Urinary bladder (tissue), 4 donors: ENCODE data around the gene NT5DC4. TPM values are rescaled to one million over a fixed set of nuclear protein-coding genes. Genes with fewer than 3 reads are reported as not detected.
A peak's percentile ranks its signal among the peaks of the same experiment; 100 is the strongest.
"Not testable (repeated sequence)": the region's sequence is repeated elsewhere in the genome, so short reads cannot be mapped to it uniquely, and the experiment has no call there.

Experiments
- DNase-seq: peaks from one replicate; pipeline ENCODE4 v3.0.0-alpha.2; 2015; ENCODE audit errors: extremely low spot score
- H3K27ac ChIP-seq: one replicate; pipeline ENCODE4 v1.5.1; 2013; ENCODE audit warnings: low read depth, mild to moderate bottlenecking, moderate library complexity
- H3K36me3 ChIP-seq: one replicate; pipeline ENCODE4 v1.6.1; 2013; ENCODE audit warnings: mild to moderate bottlenecking, moderate library complexity; ENCODE audit not compliant: insufficient read depth
- H3K4me1 ChIP-seq: one replicate; pipeline ENCODE4 v1.6.1; 2013; ENCODE audit warnings: mild to moderate bottlenecking, moderate library complexity; ENCODE audit not compliant: insufficient read depth
- H3K4me3 ChIP-seq: one replicate; pipeline ENCODE4 v1.5.1; 2013; ENCODE audit warnings: low read depth, low read length
- WGBS: extraction: QIAGEN DNeasy Blood & Tissue Kit; methylation state at CpG from one replicate; pipeline ENCODE4 v1.1.7; 2013; 5-methylcytosine and 5-hydroxymethylcytosine counted together
- polyA plus RNA-seq: library from polyadenylated mRNA; stranded (reverse); fragments of 200-250 nt; gene quantifications from one replicate; pipeline ENCODE4 v1.2.3, GENCODE V29; 2013
- total RNA-seq: library from RNA; depleted of rRNA; stranded (reverse); fragments of >200 nt; gene quantifications from one replicate; pipeline ENCODE4 v1.2.3, GENCODE V29; 2014
- donor health status: healthy with polysubstance abuse.
- donor health status: healthy.

Gene NT5DC4
- total and polyA plus RNA-seq, 2 donors: not detected

- Histone ChIP-seq H3K4me3 (no peak overlapping the region), H3K36me3 (no peaks in the 10 kb centered on the region), H3K27ac (no peak overlapping the region), H3K4me1 (no peaks in the 10 kb centered on the region)
- WGBS: 54% methylated on average over 9 of the region's 9 CpGs
- no peak for DNase-seq
These were observed 29.9 kb upstream of the NT5DC4 start for GRCh38 chr2:112690853-112691401.

GRCh38 chr2:112691881-112692281 lies 28.9 kb upstream of the NT5DC4 start:
- Histone ChIP-seq H3K4me1 (no peaks in the 10 kb centered on the region), H3K36me3 (no peaks in the 10 kb centered on the region), H3K27ac (no peak overlapping the region), H3K4me3 (no peak overlapping the region)
- no peak for DNase-seq
- 56% methylated on average over 4 of the region's 4 CpGs for WGBS

- no peak overlapping the region for H3K4me3 ChIP-seq
- WGBS: 48% methylated on average over 5 of the region's 5 CpGs
- H3K27ac ChIP-seq: peak overlapping the region; percentile 33
- no peaks in the 10 kb centered on the region for H3K36me3 ChIP-seq
- peak; percentile 23 for DNase-seq
- no peaks in the 10 kb centered on the region for H3K4me1 ChIP-seq
These were observed 28.3 kb upstream of the NT5DC4 start for GRCh38 chr2:112692495-112692911.

- Histone ChIP-seq H3K4me1 (no peaks in the 10 kb centered on the region), H3K27ac (peak overlapping the region; percentile 33), H3K4me3 (no peak overlapping the region), H3K36me3 (no peaks in the 10 kb centered on the region)
- DNase-seq: no peak
- WGBS: 98% methylated on average over 1 of the region's 1 CpG
These were observed 27.9 kb upstream of the NT5DC4 start for GRCh38 chr2:112692918-112693317.

- H3K4me1 ChIP-seq: no peaks in the 10 kb centered on the region
- no peak overlapping the region for H3K27ac ChIP-seq
- 86% methylated on average over 9 of the region's 9 CpGs for WGBS
- no peak for DNase-seq
- H3K4me3 ChIP-seq: no peak overlapping the region
- no peaks in the 10 kb centered on the region for H3K36me3 ChIP-seq
These were observed 27.2 kb upstream of the NT5DC4 start for GRCh38 chr2:112693596-112693995.

GRCh38 chr2:112694182-112694581 lies 26.6 kb upstream of the NT5DC4 start:
- no peak overlapping the region for H3K27ac ChIP-seq
- no peak for DNase-seq
- WGBS: 96% methylated on average over 12 of the region's 12 CpGs

GRCh38 chr2:112698834-112699515 lies 21.8 kb upstream of the NT5DC4 start:
- no peaks in the 10 kb centered on the region for H3K36me3 ChIP-seq
- H3K4me3 ChIP-seq: no peak overlapping the region
- H3K4me1 ChIP-seq: no peaks in the 10 kb centered on the region
- 81% methylated on average over 3 of the region's 3 CpGs for WGBS
- no peak for DNase-seq
- H3K27ac ChIP-seq: no peak overlapping the region

More at GRCh38 chr2:112694182-112694581, 26.6 kb upstream of the NT5DC4 start:
- Histone ChIP-seq H3K4me1 (no peaks in the 10 kb centered on the region), H3K36me3 (no peaks in the 10 kb centered on the region), H3K4me3 (no peak overlapping the region)

GRCh38 chr2:112699984-112700667 lies 20.7 kb upstream of the NT5DC4 start:
- no peaks in the 10 kb centered on the region for H3K4me1 ChIP-seq
- no peaks in the 10 kb centered on the region for H3K36me3 ChIP-seq
- WGBS: 67% methylated on average over 3 of the region's 3 CpGs
- no peak for DNase-seq
- H3K4me3 ChIP-seq: no peak overlapping the region
- H3K27ac ChIP-seq: no peak overlapping the region

GRCh38 chr2:112701052-112701451 lies 19.8 kb upstream of the NT5DC4 start:
- no peak overlapping the region for H3K27ac ChIP-seq
- 59% methylated on average over 8 of the region's 8 CpGs for WGBS
- DNase-seq: no peak
- no peak overlapping the region for H3K4me3 ChIP-seq
- H3K4me1 ChIP-seq: no peaks in the 10 kb centered on the region
- H3K36me3 ChIP-seq: no peaks in the 10 kb centered on the region

- H3K27ac ChIP-seq: no peak overlapping the region
- H3K4me1 ChIP-seq: no peaks in the 10 kb centered on the region
- no peak overlapping the region for H3K4me3 ChIP-seq
- WGBS: 89% methylated on average over 2 of the region's 2 CpGs
- no peaks in the 10 kb centered on the region for H3K36me3 ChIP-seq
- DNase-seq: no peak
These were observed 17.1 kb upstream of the NT5DC4 start for GRCh38 chr2:112703684-112704083.

GRCh38 chr2:112705575-112705974 lies 15.2 kb upstream of the NT5DC4 start:
- H3K27ac ChIP-seq: no peak overlapping the region
- no peaks in the 10 kb centered on the region for H3K36me3 ChIP-seq
- no peak overlapping the region for H3K4me3 ChIP-seq
- 84% methylated on average over 4 of the region's 4 CpGs for WGBS
- H3K4me1 ChIP-seq: no peaks in the 10 kb centered on the region
- DNase-seq: no peak

- DNase-seq: no peak
- no peak overlapping the region for H3K27ac ChIP-seq
- WGBS: 38% methylated on average over 5 of the region's 5 CpGs
- no peaks in the 10 kb centered on the region for H3K4me1 ChIP-seq
- H3K4me3 ChIP-seq: no peak overlapping the region
- no peaks in the 10 kb centered on the region for H3K36me3 ChIP-seq
These were observed 14.6 kb upstream of the NT5DC4 start for GRCh38 chr2:112706170-112706664.

- WGBS: 74% methylated on average over 9 of the region's 9 CpGs
- H3K4me3 ChIP-seq, H3K4me1 ChIP-seq, DNase-seq, H3K27ac ChIP-seq, H3K36me3 ChIP-seq: not testable (repeated sequence)
These were observed 13.9 kb upstream of the NT5DC4 start for GRCh38 chr2:112706947-112707346.

GRCh38 chr2:112708968-112709367 lies 11.9 kb upstream of the NT5DC4 start:
- WGBS: 51% methylated on average over 10 of the region's 10 CpGs
- no peaks in the 10 kb centered on the region for H3K36me3 ChIP-seq
- H3K4me3 ChIP-seq: no peak overlapping the region
- H3K4me1 ChIP-seq: no peaks in the 10 kb centered on the region
- no peak for DNase-seq
- no peak overlapping the region for H3K27ac ChIP-seq
